AML-193 (cell line): ENCODE results near the gene DOCK8.
A peak's percentile ranks its signal among the peaks of the same experiment; 100 is the strongest.
"Not testable (repeated sequence)": the region's sequence is repeated elsewhere in the genome, so short reads cannot be mapped to it uniquely, and the experiment has no call there.

ENCODE experiments used
- DNase-seq, 2 experiments: peaks; one replicate each; lab custom pipeline; 2025; lab: John Stamatoyannopoulos, UW

The DOCK8 gene

DNA sequence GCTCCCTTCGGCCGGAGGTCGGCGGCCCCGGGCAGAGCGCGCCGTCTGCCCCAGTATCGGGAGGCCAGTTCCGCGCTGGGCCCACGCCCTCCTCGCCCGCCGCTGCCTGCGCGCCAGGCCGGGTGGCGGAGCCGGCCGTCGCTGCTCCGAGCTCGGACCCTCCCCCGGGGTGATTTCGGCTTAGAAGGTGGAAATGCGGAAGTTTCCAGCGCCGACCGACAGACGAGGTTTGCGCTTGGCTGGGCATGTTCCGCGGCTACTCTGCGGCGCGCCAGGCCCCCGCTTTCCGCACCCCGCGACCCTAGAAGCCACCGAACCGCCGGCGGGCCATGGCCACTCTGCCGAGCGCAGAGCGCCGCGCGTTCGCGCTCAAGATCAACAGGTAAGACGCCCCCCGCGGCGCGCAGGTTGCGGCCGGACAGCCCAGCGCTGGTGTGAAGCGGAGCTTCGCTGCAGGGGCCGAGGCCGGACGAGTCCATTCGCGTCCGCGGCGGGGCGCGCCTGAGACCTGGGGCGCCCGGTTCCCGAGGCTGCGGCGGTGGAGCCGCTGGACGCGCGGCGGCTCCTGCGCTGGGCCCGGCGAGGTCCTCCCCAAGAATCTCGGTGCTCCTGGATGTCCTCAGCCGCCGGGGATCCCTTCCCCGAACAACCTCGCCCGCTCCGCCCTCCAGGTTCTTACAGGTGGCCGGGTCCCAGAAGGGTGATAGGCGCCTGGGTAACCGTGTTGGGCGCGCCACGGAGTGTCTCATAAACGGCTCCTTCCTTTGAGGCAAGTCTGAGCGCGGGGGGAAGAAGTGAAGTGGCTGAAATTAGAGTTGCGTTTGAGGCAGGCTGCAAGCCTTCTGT is at the start of gene DOCK8:
Gene DOCK8, plus strand, starts transcription at position 218 of the 846 bp plus-strand sequence. Its CDS starts 112 bp downstream, at position 330.
- DNase-seq, result peak; percentile 77 to 88

DNA sequence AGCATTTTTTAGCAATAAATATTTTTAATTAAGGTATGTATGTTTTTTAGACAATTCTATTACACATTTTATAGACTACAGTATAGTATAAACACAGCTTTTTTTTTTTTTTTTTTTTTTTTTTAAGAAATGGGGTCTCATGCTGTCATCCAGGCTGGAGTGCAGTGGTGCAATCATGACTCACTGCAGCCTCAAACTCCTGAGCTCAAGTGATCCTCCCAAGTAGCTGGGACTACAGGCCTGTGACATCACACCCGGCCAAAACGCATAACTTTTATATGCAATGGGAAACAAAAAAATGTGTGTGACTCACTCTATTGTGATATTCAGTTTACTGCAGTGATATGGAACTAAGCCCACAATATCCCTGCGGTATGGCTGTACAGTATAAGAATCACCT is 44.9 kb upstream of the DOCK8 start:
- DNase-seq, result not testable (repeated sequence)

DNA sequence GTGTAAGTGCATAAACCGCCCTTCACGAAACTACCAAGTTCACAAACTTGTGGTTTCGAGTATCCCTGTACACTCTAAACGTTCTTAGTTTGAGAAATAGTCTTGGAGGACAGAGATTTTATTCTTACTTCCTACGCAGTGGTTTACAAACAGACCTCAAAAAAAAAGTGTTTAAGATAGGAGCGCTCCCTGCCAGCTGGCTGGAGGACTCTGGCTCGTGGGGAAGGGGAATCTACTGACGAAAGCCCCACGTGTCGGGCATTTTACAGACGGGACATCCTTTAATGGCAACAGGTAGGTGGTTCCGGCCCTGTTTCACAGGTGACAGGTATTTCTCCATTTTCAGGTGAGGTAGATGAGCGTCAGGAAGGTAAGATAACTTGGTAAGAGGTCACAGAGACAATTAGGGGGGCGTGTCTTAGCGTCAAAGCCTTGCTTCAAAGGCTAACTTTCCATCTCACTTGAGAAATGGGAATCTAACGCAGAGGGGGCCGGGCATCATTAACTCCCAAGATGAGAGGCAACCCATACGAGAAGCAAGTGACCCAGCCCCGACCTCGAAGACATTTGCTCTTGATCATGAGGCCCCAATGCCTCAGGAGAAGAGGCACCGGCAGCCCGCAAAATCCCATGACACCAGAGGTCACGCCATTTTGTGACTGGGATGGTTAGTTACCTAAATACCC is 36.4 kb upstream of the DOCK8 start:
- DNase-seq, result not testable (repeated sequence)

DNA sequence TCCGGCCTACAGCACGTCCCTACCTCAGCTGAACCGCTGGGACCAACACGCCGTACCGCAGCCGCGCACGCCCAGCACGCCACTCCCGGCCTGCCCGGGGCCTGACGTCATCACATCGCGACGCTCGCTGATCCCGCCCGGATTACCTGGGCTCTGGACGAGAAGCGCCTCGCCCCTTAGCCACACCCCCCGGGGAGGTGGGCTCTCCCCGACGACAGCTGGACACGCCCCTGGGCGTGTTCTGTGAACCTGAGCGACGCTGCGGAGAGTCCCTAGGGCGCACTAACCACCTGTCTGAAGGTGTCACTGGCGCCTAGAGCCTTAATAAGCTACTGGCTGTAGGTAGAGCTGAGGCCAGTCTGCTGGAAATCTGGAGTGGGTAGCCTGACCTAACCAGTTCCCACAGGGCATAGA is 35.7 kb upstream of the DOCK8 start, which contains the start of gene ZNG1A:
Gene ZNG1A, minus strand, starts transcription at position 87 of the 414 bp plus-strand sequence. CDS start 87 bp downstream, outside the sequence.
- DNase-seq, result peak; percentile 34 to 47

DNA sequence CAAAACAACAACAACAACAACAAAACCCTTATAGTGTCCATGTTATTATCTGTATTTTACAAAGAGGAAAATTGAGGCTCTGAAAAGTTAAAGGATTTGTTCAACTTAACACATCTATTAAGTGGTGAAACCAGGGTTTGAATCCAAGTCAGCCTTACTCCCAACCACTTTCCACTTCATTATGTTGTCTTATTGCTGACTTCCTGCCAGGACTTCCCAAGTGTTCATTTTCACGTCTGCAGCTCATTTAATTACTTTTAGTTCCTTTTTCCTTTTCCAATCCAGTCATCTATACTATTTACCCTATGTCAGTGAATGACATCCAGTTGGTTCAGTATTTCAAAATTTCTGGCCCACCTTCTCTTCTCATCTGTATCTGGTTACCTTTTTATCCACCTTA is 15.1 kb upstream of the DOCK8 start:
- not testable (repeated sequence) for DNase-seq

DNA sequence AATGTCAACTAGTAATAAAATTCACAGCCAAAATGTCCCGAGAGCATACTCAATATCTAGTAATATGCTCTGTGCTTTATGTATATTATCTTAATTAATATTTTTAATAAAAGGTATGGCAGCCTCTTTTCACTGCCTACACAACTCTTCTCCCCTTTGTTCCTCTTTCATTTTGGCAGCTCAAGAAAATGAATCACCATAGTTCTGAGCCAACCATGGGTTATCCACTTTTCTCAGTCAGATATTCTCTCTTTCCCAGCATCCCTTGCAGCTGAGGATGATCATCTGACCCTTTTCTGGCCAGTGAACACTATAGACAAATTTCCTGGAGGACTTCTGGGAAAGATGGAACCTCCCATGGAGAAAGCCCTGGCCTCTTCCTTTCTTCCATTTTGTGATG is 8.2 kb upstream of the DOCK8 start:
- no peak for DNase-seq

DNA sequence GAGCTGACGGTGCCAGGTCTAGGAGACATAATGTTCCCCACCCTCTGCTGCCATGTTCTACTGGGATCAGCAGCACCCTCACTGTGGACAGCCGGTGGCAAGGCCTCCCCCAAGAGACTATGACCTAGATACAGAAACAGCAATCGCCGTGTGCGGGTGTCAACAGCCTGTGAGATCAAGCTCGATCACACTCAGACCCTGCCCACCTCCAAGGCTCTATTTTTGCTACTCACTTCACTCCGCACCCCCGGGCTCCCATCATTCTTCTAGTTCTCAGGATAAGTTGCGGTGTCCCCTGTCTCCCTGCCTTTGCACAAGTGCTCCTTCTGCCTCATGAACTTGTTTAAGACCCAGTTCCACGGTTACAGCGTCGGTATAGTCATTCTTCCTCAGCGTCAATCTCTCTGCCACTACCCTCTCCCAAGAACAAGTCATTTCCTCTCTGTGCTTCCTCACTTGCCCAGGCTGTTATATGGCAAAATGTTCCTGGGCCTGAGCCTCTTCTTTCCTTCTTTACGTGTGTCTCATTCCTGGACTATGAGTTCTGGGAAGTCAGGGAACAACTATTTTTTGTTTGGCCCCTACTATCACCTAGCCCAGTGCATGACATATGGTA is 5.4 kb upstream of the DOCK8 start:
- DNase-seq, result no peak

DNA sequence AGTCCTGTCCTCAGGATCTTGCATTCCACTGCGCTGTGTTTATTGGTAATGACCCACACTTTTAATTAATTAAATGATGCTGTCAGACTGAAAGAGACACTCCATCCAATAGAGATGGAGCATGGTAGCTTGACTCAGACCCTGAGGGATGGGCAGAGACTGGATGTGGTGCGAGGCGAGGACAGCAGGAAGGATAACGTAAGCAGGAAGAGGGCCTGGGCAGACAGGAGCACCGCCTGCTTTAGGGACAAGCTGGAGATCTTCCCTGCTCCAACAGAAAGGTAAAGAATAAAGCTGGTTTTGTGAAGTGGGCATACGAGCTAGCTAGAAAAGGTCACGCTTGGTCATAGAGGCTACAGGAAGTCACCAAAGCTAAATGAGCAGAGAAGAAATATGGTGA is 3.6 kb upstream of the DOCK8 start:
- DNase-seq, result no peak

DNA sequence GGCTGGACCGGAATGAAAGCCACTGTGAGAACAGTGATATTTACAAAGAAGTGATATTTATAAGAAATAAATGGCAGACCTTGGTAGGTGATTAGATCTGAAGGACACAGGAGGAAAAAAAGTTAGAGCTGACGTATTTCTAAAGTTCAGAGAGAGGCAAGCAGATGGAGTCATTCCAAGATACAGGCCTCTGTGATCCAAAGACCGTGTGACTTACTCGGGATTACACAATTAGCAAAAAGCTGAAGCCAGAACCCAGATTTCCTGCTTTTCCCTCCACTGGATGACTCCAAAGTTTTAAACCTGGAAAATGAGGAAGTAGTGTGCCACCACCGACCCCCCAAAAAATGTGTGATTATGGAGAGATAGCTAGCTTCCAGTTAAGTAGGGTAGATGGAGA is 3.1 kb upstream of the DOCK8 start:
- no peak for DNase-seq

DNA sequence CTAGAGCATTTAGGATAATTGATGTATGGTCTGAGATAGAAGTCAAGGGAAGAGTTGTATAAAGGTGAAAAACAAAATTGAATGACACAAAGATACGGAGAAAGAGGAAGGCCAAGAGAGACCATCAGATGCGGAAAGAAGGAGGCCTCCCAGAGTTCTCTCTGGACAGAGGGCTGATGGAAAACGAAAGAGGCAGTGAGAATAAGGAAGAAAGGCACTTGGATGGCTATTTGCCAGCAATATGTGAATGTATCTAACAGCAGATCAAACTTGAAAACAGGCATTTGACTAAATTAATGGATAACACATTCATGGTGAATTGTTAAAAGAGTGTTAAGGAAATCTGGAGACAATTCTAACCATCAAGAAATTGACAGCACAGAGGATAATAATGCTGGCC is 2.4 kb upstream of the DOCK8 start:
- DNase-seq, result peak in 1 of 2 experiments; percentile 42

DNA sequence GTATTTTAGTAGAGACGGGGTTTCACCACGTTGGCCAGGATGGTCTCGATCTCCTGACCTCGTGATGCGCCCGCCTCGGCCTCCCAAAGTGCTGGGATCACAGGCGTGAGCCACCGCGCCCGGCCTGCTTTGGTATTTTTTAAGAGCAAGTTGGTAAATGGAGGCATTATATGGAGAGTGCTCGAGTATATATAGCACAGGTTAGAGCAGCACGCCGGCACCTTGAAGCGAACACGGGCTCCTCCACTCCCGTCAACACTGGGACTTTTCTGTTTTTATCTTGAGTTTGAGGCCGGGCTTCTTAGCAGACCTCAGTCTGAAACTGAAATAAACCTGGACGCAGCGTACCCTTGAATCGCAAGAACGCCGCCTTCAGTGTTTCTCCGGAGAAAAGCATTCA is 764 bp upstream of the DOCK8 start:
- not testable (repeated sequence) for DNase-seq

DNA sequence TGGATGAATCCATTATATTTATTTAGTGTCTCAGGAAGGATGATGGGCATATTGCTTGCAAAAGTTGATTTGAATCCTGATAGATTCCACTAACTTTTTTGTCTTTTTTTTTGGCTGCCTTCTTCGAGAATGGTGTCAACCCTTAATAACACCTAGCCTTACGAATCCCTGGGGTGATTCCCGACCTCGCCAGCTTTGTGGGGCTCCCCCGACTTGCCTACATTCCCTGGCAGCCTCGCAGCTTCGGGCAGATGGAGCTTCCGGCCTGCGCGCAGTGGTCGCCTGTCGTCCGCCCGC is 366 bp upstream of the DOCK8 start:
- no peak for DNase-seq

DNA sequence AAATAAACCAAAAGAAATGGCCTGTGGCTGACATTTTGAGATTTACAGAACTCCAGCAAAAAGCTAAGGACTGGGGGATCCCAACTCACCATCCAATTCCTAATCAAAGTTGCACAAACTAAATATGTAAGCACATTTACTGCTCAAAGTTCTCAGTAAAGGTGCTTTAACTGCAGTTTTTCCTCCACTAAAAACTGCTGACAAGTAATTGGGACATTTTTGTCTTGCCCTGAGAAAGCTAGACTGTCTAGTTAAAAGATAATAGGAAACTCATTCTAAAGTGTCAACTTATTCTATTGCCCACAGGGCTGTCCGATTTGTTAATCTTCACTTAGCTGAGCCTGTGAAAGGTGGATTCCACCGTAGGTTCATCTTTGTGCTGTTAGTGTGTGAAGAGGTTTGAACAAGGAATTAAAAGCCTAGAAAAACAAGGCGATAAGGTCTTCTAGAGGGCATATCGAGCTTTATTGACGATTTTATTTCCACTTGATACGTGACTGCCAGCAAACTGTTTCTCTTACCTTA is 1.0 kb downstream of the DOCK8 start:
- DNase-seq, result no peak

DNA sequence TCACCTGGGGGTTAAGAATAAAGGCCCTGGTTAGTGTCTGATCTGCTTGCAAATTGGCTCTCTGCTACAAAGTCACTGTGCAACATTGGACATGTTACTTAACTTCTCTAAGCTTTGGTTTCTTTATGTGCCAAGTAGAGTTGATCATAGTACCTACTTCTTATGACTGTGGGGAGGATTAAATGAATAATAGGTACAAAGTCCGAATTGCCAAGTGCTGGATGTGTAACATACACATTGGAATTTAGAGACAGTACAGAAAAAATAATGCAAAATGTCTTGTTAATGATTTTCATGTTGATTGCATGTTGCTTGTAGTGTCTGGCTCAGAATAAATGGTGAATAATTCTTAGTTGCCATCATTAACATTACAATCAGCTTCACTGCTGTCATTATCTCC is 2.2 kb downstream of the DOCK8 start:
- DNase-seq, result no peak

DNA sequence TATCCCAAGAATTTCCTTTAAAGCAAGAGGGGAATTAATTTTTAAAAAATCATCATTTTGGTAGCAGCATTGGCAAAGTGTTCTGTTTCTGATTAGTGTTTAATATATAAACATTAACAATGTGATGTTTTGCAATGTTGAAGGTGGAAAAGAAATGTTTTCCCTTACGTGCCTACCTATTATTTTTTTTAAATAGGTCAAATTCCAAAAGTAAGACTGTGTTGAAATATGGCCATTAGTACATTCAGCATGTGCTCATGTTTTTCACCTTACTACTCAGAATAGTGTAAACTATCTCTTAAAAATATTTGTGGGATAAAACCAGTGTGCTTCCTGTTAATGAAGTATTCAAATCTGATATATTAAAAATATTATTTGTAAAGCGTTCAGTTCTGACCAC is 3.3 kb downstream of the DOCK8 start:
- DNase-seq, result no peak

DNA sequence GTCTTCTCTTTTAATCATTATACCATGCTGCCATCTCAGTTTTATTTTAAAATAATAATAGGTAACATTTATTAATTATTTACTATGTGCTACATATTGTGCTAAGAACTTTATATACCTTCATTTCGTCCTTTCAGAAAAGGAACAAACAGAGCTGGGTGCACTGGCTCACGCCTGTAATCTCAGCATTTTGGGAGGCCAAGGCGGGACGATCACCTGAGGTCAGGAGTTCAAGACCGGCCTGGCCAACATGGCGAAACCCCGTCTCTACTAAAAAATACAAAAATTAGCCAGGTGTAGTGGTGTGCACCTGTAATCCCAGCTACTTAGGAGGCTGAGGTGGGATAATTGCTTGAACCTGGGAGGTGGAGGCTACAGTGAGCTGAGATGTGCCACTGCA is 4.4 kb downstream of the DOCK8 start:
- not testable (repeated sequence) for DNase-seq

DNA sequence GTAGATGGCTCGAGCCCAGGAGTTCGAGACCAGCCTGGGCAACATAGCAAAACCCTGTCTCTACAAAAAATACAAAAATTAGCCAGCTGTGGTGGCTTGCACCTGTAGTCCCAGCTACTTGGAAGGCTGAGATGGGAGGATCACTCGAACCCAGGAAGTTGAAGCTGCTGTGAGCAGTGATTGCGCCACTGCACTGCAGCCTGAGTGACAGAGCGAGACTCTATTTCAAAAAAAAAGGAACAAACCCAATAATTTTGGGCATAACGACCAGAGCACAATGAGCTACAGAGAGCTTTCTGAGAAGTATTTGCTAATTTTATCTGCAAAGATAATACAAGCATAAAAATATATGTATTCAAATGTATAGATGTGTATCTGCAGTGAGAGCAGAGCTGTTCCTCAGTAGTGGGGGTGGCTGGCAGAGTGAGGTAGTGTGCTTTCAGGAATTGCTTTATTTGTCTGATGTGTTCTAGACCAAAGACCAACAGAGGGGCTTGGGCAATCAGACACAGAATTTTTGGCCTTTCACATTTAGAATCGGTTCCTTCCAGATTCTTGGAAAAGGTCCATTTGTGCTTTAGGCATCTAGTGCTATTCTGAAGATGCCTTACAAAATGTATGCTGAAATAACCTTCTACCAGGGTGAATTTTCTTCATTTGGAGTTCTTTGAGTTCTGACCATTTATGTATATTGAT is 5.2 kb downstream of the DOCK8 start:
- peak; percentile 59 to 66 for DNase-seq

DNA sequence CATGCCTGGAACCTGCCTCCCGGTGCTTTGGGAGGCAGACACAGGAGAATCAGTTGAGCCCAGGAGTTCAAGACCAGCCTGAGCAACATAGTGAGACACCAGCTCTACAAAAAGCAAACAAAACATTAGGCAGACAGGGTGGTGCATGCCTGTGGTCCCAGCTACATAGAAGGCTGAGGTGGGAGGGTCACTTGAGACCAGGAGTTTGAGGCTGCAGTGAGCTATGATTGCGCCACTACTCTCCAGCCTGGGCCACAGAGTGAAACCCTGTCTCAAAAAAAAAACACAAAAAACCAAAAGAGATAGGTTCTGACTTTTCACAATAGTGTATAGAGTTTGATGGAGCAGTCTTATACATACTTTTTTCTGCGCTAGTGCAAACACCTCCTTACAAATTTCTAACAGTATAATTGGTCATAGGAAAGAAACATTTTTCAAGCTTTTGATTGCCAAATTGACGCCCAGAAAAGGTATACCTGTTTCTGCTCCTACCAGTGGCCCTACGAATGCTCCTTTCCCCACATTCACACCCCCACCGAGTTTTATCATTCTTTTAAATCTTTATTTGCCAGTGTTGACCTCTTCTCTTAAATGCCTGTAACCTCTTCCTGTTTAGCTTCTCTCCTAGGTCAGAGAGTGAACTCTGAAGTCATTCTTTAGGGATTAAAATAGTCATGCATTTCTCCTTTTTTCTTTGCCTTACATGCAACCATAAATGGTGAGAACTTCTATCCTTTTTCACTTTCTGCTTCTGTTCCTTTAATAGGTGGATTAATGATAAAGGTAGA is 7.5 kb downstream of the DOCK8 start:
- DNase-seq, result peak; percentile 48 to 59

DNA sequence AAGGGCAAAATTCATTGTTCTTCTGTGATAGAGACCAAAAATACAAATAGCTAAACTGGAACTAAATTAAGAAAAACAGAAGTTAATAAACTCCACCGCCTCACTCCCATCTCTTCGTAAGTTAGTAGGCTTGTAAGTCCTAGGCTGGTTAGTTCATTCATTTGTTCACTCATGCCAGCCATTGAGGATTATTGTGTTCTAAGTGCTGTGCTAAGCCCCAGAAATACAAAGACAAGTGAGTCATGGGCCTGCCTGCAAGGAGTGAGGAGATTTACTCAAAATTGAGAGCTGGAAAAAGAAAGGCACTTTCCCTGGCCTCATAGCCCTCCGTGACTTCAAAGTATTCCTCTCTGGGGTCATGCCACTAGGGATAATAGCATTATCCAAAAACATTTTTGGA is 8.5 kb downstream of the DOCK8 start:
- DNase-seq, result no peak

DNA sequence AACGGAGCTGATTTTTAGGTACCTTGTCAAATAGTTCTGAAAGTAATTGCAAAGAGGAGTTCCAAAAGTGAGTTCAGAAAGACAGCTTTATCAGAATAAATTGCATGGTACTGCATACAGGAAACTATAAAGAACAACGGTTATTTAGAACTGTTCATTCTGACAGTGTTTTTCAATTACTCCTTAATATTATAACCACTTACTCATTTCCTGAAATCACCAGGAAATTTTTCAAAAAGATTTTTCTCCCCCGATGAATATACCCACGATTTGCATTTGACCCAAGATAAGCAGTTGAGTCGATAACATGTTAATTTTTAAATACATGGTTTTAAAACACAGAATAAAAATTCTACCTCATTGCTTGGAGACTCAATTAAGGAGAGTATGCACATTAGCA is 9.4 kb downstream of the DOCK8 start:
- DNase-seq, result no peak
